ENCODE data around the gene NEIL3.

GRCh38 chr4:177293208-177294033 lies 16.3 kb upstream of the NEIL3 start:
- no peak for TF ChIP-seq POLR2A (IDR thresholded peaks at IDR 0.05)
- TF ChIP-seq, protein P1, sequence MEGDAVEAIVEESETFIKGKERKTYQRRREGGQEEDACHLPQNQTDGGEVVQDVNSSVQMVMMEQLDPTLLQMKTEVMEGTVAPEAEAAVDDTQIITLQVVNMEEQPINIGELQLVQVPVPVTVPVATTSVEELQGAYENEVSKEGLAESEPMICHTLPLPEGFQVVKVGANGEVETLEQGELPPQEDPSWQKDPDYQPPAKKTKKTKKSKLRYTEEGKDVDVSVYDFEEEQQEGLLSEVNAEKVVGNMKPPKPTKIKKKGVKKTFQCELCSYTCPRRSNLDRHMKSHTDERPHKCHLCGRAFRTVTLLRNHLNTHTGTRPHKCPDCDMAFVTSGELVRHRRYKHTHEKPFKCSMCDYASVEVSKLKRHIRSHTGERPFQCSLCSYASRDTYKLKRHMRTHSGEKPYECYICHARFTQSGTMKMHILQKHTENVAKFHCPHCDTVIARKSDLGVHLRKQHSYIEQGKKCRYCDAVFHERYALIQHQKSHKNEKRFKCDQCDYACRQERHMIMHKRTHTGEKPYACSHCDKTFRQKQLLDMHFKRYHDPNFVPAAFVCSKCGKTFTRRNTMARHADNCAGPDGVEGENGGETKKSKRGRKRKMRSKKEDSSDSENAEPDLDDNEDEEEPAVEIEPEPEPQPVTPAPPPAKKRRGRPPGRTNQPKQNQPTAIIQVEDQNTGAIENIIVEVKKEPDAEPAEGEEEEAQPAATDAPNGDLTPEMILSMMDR (IDR thresholded peaks at IDR 0.05) = no peak
